PFSK-1 (cell line): Measurements from ENCODE around the gene KRTAP3-2.
"Not testable (repeated sequence)": the region's sequence is repeated elsewhere in the genome, so short reads cannot be mapped to it uniquely, and the experiment has no call there.

Source experiments
- POLR2AphosphoS5 ChIP-seq: IDR thresholded peaks from 2 replicates; pipeline ENCODE4 v1.6.1; 2012; ENCODE audit warnings: low read depth, mild to moderate bottlenecking, control low read depth, low read length, moderate library complexity
- SIN3A ChIP-seq: IDR thresholded peaks from 2 replicates; pipeline ENCODE4 v1.6.1; 2012; ENCODE audit warnings: mild to moderate bottlenecking, low read length, moderate library complexity, borderline replicate concordance; ENCODE audit not compliant: insufficient read depth
- TAF1 ChIP-seq: IDR thresholded peaks from 2 replicates; pipeline ENCODE4 v1.6.1; 2012; ENCODE audit warnings: low read length, control low read depth, borderline replicate concordance; ENCODE audit not compliant: insufficient read depth
- TF ChIP-seq, protein P1 (sequence below), 2 experiments: IDR thresholded peaks; 2 replicates each; pipeline versions ENCODE4 v1.6.1 to v1.8.0; 2011 to 2012; ENCODE audit warnings: low read depth in 2 of 2, low read length in 2 of 2, control low read depth in 1 of 2, inconsistent platforms in 1 of 2, mild to moderate bottlenecking in 1 of 2, moderate library complexity in 1 of 2; ENCODE audit not compliant: insufficient read depth in 1 of 2

DNA sequence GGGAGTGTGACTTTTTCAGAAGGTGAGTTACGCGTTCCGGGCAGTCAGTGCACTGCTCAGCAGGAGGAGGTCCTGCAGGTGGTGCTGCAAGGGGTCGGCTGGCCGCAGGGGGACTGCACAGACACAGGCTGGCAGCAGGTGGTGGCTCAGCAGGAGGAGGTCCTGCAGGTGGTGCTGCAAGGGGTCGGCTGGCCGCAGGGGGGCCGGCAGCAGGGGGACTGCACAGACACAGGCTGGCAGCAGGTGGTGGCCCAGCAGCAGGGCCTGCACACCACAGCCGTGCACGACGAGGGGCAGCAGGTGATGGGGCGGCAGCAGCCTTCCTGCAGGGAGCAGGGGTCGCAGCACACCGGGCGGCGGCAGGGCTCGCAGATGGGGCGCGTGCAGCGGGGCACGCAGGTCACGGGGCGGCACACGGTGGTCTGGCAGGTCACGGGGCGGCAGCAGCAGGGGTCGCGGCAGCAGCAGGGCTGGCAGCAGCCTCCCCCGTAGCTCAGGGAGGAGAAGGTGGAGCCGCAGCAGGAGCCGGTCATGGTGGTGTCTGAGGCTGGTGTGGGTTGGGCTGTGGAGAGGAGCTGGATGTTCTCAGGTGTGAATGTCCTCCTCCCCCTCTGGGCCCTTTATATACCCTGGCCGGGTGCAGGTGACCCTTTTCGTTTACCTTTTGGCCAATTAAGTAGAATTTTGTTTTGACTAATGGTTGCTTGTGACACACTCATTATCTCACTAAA lies 47.2 kb upstream of the KRTAP3-2 start, which contains the start of gene KRTAP2-1:
- not testable (repeated sequence) for TF ChIP-seq POLR2AphosphoS5, TAF1, SIN3A
- TF ChIP-seq, protein P1, sequence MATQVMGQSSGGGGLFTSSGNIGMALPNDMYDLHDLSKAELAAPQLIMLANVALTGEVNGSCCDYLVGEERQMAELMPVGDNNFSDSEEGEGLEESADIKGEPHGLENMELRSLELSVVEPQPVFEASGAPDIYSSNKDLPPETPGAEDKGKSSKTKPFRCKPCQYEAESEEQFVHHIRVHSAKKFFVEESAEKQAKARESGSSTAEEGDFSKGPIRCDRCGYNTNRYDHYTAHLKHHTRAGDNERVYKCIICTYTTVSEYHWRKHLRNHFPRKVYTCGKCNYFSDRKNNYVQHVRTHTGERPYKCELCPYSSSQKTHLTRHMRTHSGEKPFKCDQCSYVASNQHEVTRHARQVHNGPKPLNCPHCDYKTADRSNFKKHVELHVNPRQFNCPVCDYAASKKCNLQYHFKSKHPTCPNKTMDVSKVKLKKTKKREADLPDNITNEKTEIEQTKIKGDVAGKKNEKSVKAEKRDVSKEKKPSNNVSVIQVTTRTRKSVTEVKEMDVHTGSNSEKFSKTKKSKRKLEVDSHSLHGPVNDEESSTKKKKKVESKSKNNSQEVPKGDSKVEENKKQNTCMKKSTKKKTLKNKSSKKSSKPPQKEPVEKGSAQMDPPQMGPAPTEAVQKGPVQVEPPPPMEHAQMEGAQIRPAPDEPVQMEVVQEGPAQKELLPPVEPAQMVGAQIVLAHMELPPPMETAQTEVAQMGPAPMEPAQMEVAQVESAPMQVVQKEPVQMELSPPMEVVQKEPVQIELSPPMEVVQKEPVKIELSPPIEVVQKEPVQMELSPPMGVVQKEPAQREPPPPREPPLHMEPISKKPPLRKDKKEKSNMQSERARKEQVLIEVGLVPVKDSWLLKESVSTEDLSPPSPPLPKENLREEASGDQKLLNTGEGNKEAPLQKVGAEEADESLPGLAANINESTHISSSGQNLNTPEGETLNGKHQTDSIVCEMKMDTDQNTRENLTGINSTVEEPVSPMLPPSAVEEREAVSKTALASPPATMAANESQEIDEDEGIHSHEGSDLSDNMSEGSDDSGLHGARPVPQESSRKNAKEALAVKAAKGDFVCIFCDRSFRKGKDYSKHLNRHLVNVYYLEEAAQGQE (IDR thresholded peaks at IDR 0.05; ENCODE audit: insufficient read depth in 1 of 2, low read depth in 2 of 2, low read length in 2 of 2): not testable (repeated sequence)
